Measurements from ENCODE around the gene JMJD1C.
A peak's percentile ranks its signal among the peaks of the same experiment; 100 is the strongest.

JMJD1C gene

GRCh38 chr10:63480237-63480636 lies 14.5 kb upstream of the JMJD1C start:
- no peak for DNase-seq

GRCh38 chr10:63478564-63478963 lies 12.8 kb upstream of the JMJD1C start:
- DNase-seq, result no peak

GRCh38 chr10:63477927-63478326 lies 12.2 kb upstream of the JMJD1C start:
- DNase-seq, result no peak

GRCh38 chr10:63474488-63474887 lies 8.7 kb upstream of the JMJD1C start:
- DNase-seq, result no peak

GRCh38 chr10:63470928-63471327 lies 5.2 kb upstream of the JMJD1C start:
- DNase-seq, result no peak

GRCh38 chr10:63468947-63469346 lies 3.2 kb upstream of the JMJD1C start:
- DNase-seq, result no peak

- no peak for DNase-seq
Measured at GRCh38 chr10:63467841-63468240, 2.1 kb upstream of the JMJD1C start.

GRCh38 chr10:63466144-63466935 lies 563 bp upstream of the JMJD1C start:
- DNase-seq, result peak; percentile 42

- DNase-seq, result no peak
Measured at GRCh38 chr10:63464402-63465292, 1.1 kb downstream of the JMJD1C start.

GRCh38 chr10:63462442-63462841 lies 3.3 kb downstream of the JMJD1C start:
- DNase-seq, result no peak

- DNase-seq, result no peak
Measured at GRCh38 chr10:63458177-63458576, 7.6 kb downstream of the JMJD1C start.

- no peak for DNase-seq
Measured at GRCh38 chr10:63457594-63457993, 8.2 kb downstream of the JMJD1C start.

- DNase-seq, result no peak
Measured at GRCh38 chr10:63456437-63457210, 9.2 kb downstream of the JMJD1C start.

- DNase-seq, result no peak
Measured at GRCh38 chr10:63455507-63455906, 10.3 kb downstream of the JMJD1C start.

- DNase-seq, result no peak
Measured at GRCh38 chr10:63454631-63455030, 11.1 kb downstream of the JMJD1C start.

- no peak for DNase-seq
Measured at GRCh38 chr10:63452524-63452923, 13.3 kb downstream of the JMJD1C start.

- DNase-seq, result no peak
Measured at GRCh38 chr10:63446716-63447440, 18.9 kb downstream of the JMJD1C start.

- no peak for DNase-seq
Measured at GRCh38 chr10:63441404-63441803, 24.4 kb downstream of the JMJD1C start.

GRCh38 chr10:63439607-63440006 lies 26.2 kb downstream of the JMJD1C start:
- DNase-seq, result no peak

- DNase-seq, result no peak
Measured at GRCh38 chr10:63438506-63439498, 27.0 kb downstream of the JMJD1C start.

All from CD4-positive, alpha-beta T cell treated with Interleukin-12 subunit alpha and Interleukin-12 subunit beta, for 1 hour (primary cell).